Measurements from ENCODE around the gene TRPM1.

Gene TRPM1

DNA sequence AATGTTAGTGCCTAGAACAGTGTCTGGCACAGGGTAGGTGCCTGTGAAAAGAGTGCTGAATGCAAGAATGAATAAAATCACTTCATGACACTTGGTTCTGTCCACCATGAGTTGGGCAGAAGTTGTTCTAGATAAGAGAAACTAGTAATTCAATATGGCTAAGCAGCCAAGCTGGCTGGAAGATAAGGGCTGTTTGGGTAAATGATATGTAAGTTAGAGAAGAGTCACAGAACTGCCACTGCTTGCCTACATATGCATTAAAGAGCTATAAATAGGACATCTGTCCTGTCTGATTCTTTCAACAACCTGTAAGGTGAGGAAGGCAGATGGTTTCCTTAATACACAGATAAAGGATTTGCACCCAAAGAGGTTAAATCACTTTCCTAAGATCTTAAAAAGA, 123.2 kb downstream of the TRPM1 start:
- DNase-seq (ENCODE audit: low read depth in 2 of 2) = no peak

DNA sequence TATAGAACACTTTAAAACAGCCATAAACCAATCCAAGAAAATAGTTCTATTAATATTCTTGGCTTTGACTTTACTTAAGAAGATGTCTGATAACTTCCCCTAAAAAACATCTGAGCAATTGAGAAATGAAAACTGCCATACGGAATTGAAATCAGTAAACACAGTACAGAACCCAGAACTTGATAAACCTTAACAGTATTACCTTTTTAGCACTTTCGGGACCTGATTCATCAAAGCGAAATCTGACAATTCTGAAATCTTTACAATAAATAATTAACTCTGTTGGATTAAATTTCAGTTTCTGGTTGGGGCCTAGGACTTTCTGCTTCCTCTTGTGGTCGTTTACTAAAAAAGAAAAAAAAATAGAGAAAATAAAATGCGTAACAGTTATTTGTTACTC, 127.4 kb downstream of the TRPM1 start:
- DNase-seq (ENCODE audit: low read depth in 2 of 2) = no peak

DNA sequence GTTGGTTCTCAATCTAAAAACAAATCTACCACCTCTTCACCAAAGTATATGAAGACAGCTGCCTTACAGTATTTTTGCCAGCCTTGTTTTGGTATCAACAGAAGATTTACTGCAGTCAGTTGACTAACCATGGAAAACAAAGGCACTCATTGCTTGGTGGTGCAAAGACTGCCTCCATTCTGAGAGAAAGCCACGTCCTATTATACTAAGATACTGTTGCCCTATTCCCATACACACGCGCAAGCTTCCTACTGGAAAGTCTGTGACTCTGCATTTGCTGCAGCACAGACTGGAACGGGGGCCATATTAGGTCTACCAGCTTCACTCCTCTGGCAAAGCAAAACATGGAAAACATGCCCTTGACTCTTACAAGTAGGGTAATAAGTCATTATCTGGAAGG, 128.1 kb downstream of the TRPM1 start:
- DNase-seq (ENCODE audit: low read depth in 2 of 2) = no peak

DNA sequence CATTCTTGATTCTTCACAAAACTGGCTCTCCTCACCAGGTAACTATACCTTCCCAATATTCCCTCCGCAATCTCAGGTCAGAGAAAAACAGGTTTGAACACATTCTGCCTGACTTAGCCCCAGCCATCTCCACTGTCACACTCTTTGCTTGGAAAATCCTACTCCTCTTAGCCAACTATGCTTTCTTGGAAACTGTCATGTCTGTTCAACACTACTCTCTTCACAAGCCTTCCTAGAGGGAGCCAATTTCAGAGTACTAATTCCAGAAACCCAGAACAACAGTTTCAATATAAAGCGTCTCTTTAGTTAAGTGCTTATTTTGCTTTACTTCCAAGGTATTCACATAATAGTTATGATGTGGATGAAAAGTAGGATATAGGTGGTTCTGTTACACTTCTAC, 131.8 kb downstream of the TRPM1 start:
- DNase-seq (ENCODE audit: low read depth in 2 of 2) = no peak

DNA sequence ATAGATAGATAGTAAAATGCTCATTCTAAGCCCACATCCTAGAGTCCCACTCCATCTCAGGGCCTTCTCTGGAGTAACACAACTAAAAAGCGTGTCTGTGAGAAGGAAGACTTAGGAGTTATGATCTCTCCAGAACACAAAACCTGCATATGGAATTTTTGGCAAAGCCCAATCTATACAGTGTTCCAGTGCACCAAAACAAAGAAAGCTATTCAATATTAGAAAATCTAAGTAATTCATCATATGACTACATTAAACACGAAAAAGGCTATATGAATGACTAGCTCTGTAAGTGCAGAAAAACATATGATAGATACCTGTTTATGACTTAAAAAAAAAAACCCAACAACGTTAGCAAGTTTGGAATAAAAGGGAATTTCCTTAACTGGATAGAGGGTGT, 137.8 kb downstream of the TRPM1 start:
- DNase-seq (ENCODE audit: low read depth in 2 of 2) = no peak

DNA sequence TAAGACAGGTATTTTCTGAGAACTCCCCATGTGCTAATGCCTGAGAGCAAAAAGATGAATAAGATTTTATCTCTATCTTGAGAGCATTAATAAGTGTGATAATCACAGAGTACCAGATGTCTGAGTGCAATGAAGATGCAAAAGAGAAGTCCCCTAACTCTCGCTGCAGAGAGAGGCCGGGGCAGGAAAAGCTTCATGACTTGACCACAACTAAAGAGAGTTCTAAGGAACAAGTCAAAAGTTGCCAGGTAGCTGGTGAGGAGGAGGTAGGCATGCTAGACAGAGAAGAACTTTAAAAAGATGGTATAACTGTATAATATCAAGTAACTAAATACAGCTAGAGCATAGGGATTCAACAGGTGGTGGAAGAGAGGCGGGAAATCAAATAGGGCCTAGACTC, 138.9 kb downstream of the TRPM1 start:
- DNase-seq (ENCODE audit: low read depth in 2 of 2) = no peak

DNA sequence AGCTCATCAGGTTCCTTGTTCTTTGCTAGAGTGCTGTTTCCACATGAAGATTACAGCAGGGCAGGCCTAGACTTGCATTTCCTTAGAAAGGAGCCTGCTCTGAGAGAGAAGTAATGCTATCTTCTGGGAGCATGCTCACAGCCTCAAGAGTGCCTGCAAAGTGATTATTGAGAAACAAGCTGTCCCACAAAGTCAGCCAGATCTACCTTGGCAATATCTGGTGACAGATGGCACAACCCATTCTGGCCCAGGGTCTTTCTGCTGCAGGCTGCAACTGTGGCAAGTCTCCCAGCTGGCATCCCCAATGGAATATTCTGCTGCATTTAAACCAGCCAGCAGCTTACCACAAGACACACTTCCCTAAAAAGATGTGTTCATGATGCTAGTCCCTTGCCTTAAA, 139.4 kb downstream of the TRPM1 start:
- DNase-seq (ENCODE audit: low read depth in 2 of 2) = no peak

DNA sequence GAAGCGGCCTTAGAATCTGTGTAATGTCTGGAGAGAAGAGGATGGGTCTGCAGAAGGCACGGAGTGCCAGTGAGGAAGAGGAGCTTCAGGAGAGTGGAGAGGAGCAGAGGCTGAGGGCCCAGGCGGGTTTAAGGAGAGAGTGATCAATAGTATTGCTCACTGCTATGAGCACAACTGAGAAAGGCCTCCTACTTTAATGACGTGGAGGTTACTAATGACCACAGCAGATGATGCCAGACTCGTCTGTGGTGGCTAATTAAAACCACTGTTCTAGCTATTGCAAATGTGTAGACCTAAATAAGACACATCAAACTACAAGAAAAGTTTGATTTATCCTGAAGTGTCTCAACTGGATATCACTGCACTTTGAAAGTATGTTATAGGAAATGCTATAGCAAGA, 143.3 kb downstream of the TRPM1 start:
- no peak for DNase-seq (ENCODE audit: low read depth in 2 of 2)

DNA sequence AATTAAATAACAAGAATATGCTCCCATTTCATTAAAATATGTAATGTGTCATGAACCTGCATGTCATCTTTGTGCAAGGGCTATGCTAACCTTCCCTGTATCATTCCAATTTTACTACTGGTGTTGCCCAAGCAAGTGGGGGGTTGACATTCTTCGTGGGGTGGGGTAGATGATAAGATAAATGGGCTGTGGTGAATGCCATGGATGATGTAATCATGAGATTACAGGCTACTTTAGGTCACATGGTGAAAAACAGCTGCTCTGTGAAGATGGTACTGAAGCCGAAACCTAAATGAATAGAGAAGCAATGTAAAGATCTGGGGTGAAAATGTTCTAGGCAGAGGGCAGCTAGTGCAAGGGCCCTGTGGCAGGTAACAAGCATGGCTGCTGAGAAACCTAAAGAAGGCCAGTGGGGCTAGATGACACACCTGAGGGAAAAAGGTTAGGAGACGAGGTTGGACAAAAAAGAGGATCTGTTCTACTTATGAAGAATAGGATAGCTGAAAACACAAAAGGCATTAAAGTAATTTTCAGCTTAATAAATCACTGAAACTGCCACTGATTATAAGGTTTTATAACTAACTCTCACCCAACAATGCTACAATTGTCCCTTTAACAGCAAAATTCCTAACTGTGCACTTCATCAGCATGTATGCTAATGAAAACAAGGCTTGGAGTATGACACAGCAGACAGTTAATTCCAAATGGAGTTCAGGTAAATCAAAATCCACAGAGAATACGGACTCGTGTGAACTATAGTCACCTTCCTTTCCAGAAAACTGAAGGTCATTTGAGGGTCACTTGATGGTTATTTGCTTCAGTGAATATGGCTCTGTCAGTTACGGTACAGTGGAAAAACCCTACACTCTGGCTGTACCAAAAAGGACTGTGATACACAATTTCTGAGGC, 145.1 kb downstream of the TRPM1 start:
- no peak for DNase-seq (ENCODE audit: low read depth in 2 of 2)

DNA sequence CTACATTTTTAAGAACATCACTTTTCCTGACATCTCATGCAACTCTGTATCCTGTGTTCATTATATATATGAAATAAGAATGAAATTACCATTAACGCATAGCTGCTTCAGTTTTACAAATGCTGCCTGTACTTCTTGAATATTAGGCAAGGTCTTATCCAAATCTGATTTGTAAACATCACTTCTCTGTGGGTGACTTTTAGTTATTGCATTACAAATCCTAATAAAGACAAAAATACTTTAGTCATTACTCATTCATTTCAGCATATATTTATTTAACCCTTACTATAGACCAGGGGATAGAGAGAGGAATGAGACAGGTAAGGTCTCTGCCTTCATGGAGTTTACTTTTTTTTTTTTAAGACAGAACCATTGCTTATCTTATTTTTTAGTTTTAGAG, 146.9 kb downstream of the TRPM1 start:
- no peak for DNase-seq (ENCODE audit: low read depth in 2 of 2)

DNA sequence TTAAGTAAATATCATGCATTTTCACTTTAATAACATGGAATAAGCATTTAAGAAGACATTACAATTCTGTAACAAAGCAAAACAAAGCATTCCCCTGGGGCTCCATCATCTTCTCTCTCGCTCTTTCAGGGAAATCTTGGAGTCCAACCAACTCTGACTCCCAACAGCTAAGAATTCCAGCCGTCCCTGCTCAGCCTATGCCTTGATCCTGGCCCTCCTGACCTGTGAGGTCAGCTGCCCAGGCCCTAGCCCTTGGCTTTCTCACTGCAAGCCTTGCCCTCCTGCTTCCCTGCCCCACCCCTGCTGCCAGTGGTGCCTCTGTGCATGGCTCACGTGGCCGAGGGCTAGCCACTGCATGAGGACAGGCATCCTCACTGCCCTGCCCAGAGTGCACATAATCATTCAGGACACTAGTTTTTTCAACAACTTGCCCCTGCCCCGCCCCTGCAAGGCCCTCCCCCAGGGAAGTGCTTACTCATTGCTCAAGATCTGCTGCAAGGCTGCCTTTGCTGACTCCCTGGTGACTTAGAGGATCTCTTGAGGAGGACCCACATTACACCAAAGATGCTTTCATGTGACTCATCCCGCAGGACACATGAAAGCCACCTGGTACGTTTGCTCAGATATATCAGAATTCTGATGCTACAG, 147.7 kb downstream of the TRPM1 start:
- DNase-seq (ENCODE audit: low read depth in 2 of 2) = no peak

DNA sequence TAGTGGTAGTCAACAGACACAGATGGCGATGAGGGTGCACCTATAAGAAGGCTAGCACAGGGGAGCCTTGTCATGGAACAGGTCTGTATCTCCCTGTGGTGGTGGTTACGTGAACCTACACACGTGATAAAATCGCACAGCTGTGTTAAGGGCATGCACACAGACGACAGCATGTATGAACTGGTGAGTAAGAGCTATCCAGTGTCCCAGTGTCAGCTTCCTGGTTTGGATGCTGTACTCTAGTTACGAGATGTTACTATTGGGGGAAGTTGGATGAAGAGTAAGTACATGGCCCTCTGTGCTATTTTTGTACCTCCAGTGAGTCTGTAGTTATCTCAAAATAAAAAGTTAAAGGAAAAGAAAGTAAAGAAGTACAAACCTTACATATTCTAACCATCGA, 148.3 kb downstream of the TRPM1 start:
- no peak for DNase-seq (ENCODE audit: low read depth in 2 of 2)

Data from stimulated activated CD8-positive, alpha-beta memory T cell treated with anti-CD3 and anti-CD28 coated beads, Interleukin-2, amount 100 ng/mL, for 1 hour (primary cell).